HCT116 (cell line): Measurements from ENCODE around the gene IL1RAPL2. TPM values are rescaled to one million over a fixed set of nuclear protein-coding genes. Genes with fewer than 3 reads are reported as not detected.

Source experiments
- ATF3 ChIP-seq: IDR thresholded peaks from 2 replicates; pipeline ENCODE4 v1.6.1; 2012
- CBX3 ChIP-seq: IDR thresholded peaks from 2 replicates; pipeline ENCODE4 v1.6.1; 2012; ENCODE audit warnings: low read depth
- CTCF ChIP-seq, 3 experiments: fragments of 200-600 bp in 1 of 3; sonication (generic) in 1 of 3; IDR thresholded peaks in 2 of 3; conservative IDR thresholded peaks in 1 of 3; 2 replicates each; pipeline ENCODE4 v1.5.1; 2012 to 2017; ENCODE audit warnings: low read depth in 2 of 3, low read length in 2 of 3, antibody characterized with exemption in 1 of 3, borderline replicate concordance in 1 of 3, control low read depth in 1 of 3, mild to moderate bottlenecking in 1 of 3, mixed read lengths in 1 of 3, mixed run types in 1 of 3, moderate library complexity in 1 of 3; ENCODE audit not compliant: insufficient read depth in 1 of 3
- EZH2phosphoT487 ChIP-seq: fragments of 200-600 bp; IDR thresholded peaks from 2 replicates; pipeline ENCODE4 v1.6.1; 2018; ENCODE audit warnings: antibody characterized with exemption, borderline replicate concordance
- FOSL1 ChIP-seq: IDR thresholded peaks from 2 replicates; pipeline ENCODE4 v1.6.1; 2012; ENCODE audit warnings: low read depth
- YY1 ChIP-seq: IDR thresholded peaks from 2 replicates; pipeline ENCODE4 v1.6.1; 2011; ENCODE audit warnings: low read length, low read depth, moderate library complexity, mild to moderate bottlenecking; ENCODE audit not compliant: insufficient replicate concordance; ENCODE audit errors: extremely low read depth
- ZBTB33 ChIP-seq: IDR thresholded peaks from 2 replicates; pipeline ENCODE4 v1.6.1; 2011; ENCODE audit warnings: mild to moderate bottlenecking, low read length, moderate library complexity; ENCODE audit not compliant: insufficient replicate concordance; ENCODE audit errors: extremely low read depth
- ZFX ChIP-seq: fragments of 450-650 bp; IDR thresholded peaks from 2 replicates; pipeline ENCODE4 v1.6.1; 2017
- ZNF274 ChIP-seq: fragments of 200-500 bp; sonication (Bioruptor generic); IDR thresholded peaks from 2 replicates; pipeline ENCODE4 v1.6.1; 2014; ENCODE audit warnings: mild to moderate bottlenecking, low read depth, low read length, inconsistent platforms
- total RNA-seq: library from RNA; stranded (reverse); gene quantifications from one replicate; pipeline ENCODE4 v1.2.1, GENCODE V29; 2021; ENCODE audit not compliant: unreplicated experiment

The IL1RAPL2 gene
- total RNA-seq, 1 experiment from 2014 or later: not detected

GRCh38 chrX:104566681-104567501 is 892 bp downstream of the IL1RAPL2 start (continued):
- TF ChIP-seq CTCF (IDR thresholded peaks at IDR 0.05 in 2 of 3, conservative IDR thresholded peaks at IDR 0.05 in 1 of 3; ENCODE audit: borderline replicate concordance in 1 of 3, insufficient read depth in 1 of 3, low read depth in 2 of 3, low read length in 2 of 3): no peak
- TF ChIP-seq EZH2phosphoT487: no peak
- no peak for TF ChIP-seq ATF3
- no peak for TF ChIP-seq YY1
- no peak for TF ChIP-seq ZNF274
- no peak for TF ChIP-seq ZBTB33
- no peak for TF ChIP-seq FOSL1
- TF ChIP-seq ZFX: no peak
- TF ChIP-seq CBX3: no peak
